Naive thymus-derived CD8-positive, alpha-beta T cell (primary cell): ENCODE results near the gene DEFB123. TPM values are rescaled to one million over a fixed set of nuclear protein-coding genes. Genes with fewer than 3 reads are reported as not detected.
"Not testable (repeated sequence)": the region's sequence is repeated elsewhere in the genome, so short reads cannot be mapped to it uniquely, and the experiment has no call there.

Experiments used
- ATAC-seq, 2 donors: fragments of 150-1000 bp; cut with Tn5 transposase in 1 of 2; sonication (Bioruptor Pico), chemical (Tn5 transposase) in 1 of 2; 1 replicate in 1 of 2; 2 replicates in 1 of 2; pipeline ENCODE4 v1.10.0; 2021; ENCODE audit warnings: mild to moderate bottlenecking in 2 of 2, moderate library complexity in 2 of 2
- POLR2A ChIA-PET: fragments of 350-600 bp; sonication (Branson Sonifier 250); formaldehyde crosslinking; loops from one replicate; lab custom pipeline; 2021; ENCODE audit warnings: antibody characterized with exemption; lab: Charles Lee
- DNase-seq, 10 donors: peaks; one replicate each; pipeline versions ENCODE4 v3.0.0 to v3.0.0-alpha.2; 2020 to 2022
- H3K27ac Mint-ChIP-seq, 10 donors: one replicate each; pipeline ENCODE4 v1.8.0; 2020 to 2022; ENCODE audit warnings: mild to moderate bottlenecking in 10 of 10, mixed read lengths in 10 of 10, moderate library complexity in 4 of 10, inconsistent platforms in 1 of 10
- H3K27me3 Mint-ChIP-seq, 5 donors: one replicate each; pipeline ENCODE4 v1.8.0; 2021 to 2022; ENCODE audit warnings: mixed read lengths in 5 of 5
- H3K36me3 Mint-ChIP-seq, 3 donors: one replicate each; pipeline ENCODE4 v1.8.0; 2020 to 2022; ENCODE audit warnings: mixed read lengths in 3 of 3, mild to moderate bottlenecking in 2 of 3, inconsistent platforms in 1 of 3
- H3K4me1 Mint-ChIP-seq, 4 donors: one replicate each; pipeline ENCODE4 v1.8.0; 2021 to 2022; ENCODE audit warnings: mixed read lengths in 4 of 4
- H3K4me3 Mint-ChIP-seq, 10 donors: one replicate each; pipeline ENCODE4 v1.8.0; 2020 to 2022; ENCODE audit warnings: mild to moderate bottlenecking in 10 of 10, mixed read lengths in 10 of 10, moderate library complexity in 6 of 10, inconsistent platforms in 1 of 10
- H3K9me3 Mint-ChIP-seq, 9 donors: one replicate each; pipeline ENCODE4 v1.8.0; 2020 to 2022; ENCODE audit warnings: mixed read lengths in 9 of 9, mild to moderate bottlenecking in 3 of 9, inconsistent platforms in 1 of 9, moderate library complexity in 1 of 9
- polyA plus RNA-seq, 3 donors: library from polyadenylated mRNA; unstranded; fragments of 300-500 nt; fragmentation: Illumina TruSeq; gene quantifications; one replicate each; pipeline ENCODE4 v1.2.3, GENCODE V29; 2021
- total RNA-seq, 8 experiments: library from RNA in 2 of 8; stranded (reverse) in 2 of 8; gene quantifications; one replicate each; pipeline ENCODE4 v1.2.3 and lab custom pipeline; 2021 to 2026

The DEFB123 gene
- total and polyA plus RNA-seq, 5 experiments from 2014 or later, result not detected

- H3K36me3 Mint-ChIP-seq, result no peaks in the 10 kb centered on the region
- H3K4me1 Mint-ChIP-seq, result peaks cover 0 to 1% (median 0%) of the 10 kb centered on the region in 4 donors
- no peak for ATAC-seq
- POLR2A ChIA-PET, result no interaction called here
- H3K27me3 Mint-ChIP-seq, result peaks cover 3 to 16% (median 10%) of the 10 kb centered on the region in 5 donors
- H3K27ac Mint-ChIP-seq, result no peak overlapping the region
- DNase-seq, result no peak
- H3K9me3 Mint-ChIP-seq, result peaks cover 0 to 5% (median 0%) of the 10 kb centered on the region in 9 donors
- no peak overlapping the region for H3K4me3 Mint-ChIP-seq
These were observed 5.8 kb downstream of the DEFB123 start for GRCh38 chr20:31446084-31446819.

DNA sequence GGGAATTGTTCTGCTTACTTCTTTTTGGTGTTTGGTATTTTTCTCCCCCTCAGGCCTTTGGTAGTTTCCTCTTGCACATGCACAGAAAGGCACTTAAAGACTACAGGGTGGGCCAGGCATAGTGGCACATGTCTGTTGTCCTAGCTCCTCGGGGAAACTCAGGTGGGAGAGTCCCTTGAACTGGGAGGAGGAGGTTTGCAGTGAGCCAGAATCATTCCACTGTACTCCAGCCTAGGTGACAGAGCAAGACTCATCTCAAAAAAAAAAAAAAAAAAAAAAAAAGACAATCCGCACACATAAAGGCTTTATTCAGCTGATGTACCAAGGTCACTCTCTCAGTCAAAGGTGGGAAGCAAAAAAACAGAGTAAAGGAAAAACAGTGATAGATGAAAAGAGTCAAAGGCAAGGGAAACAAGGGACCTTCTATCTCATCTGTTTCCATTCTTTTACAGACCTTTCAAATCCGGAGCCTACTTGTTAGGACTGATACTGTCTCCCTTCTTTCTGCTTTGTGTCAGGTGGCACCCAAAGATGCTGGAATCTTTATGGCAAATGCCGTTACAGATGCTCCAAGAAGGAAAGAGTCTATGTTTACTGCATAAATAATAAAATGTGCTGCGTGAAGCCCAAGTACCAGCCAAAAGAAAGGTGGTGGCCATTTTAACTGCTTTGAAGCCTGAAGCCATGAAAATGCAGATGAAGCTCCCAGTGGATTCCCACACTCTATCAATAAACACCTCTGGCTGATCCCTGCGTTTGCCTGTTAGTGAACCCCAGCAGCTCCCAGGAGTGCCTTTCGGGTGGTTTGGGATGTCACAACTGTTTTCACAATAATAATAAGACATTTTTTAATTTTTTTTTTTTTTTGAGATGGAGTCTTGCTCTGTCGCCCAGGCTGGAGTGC is 9.3 kb downstream of the DEFB123 start:
- peaks cover 0 to 1% (median 0%) of the 10 kb centered on the region in 4 donors for H3K4me1 Mint-ChIP-seq
- H3K36me3 Mint-ChIP-seq, result no peaks in the 10 kb centered on the region
- peak overlapping the region in 1 of 10 donors; percentile 64 for H3K27ac Mint-ChIP-seq
- ATAC-seq (no peak), DNase-seq (no peak)
- POLR2A ChIA-PET, result no interaction called here
- H3K4me3 Mint-ChIP-seq, result no peak overlapping the region
- peaks cover 0 to 14% (median 11%) of the 10 kb centered on the region in 5 donors for H3K27me3 Mint-ChIP-seq
- H3K9me3 Mint-ChIP-seq, result peaks cover 0 to 5% (median 0%) of the 10 kb centered on the region in 9 donors

- Mint-ChIP-seq H3K4me1 (peaks cover 0 to 1% (median 0%) of the 10 kb centered on the region in 4 donors), H3K4me3 (no peak overlapping the region), H3K27me3 (peaks cover 9 to 19% (median 14%) of the 10 kb centered on the region in 5 donors), H3K36me3 (no peaks in the 10 kb centered on the region), H3K27ac (peak overlapping the region in 1 of 10 donors; percentile 57), H3K9me3 (peaks cover 0 to 5% (median 0%) of the 10 kb centered on the region in 9 donors)
- ATAC-seq, result no peak
- DNase-seq, result no peak
- POLR2A ChIA-PET, result no interaction called here
These were observed 12.1 kb downstream of the DEFB123 start for GRCh38 chr20:31452575-31452974.

DNA sequence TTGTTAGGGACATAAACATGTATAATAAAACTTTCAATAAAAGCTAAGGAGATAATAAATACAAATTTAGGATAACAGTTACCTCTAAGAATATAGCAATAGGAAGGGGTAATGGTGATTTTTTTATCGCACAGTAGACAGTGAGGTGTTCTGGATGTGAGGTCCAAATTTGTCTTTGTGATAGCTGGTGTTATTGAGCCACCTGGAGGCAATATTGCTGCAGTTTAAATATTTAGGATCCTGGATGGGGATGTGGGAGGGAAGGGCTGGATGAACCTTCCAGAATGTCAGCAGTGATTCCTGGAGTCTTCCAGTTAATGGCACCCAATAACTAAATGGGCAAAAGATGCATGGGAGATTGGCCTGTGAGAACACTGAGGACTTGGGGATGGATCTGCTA is 13.9 kb downstream of the DEFB123 start:
- ATAC-seq (no peak), DNase-seq (no peak)
- Mint-ChIP-seq H3K4me3 (no peak overlapping the region), H3K36me3 (no peaks in the 10 kb centered on the region), H3K4me1 (no peaks in the 10 kb centered on the region), H3K27me3 (peaks cover 7 to 23% (median 13%) of the 10 kb centered on the region in 5 donors), H3K27ac (no peak overlapping the region), H3K9me3 (peaks cover 0 to 1% (median 0%) of the 10 kb centered on the region in 9 donors)
- POLR2A ChIA-PET, result no interaction called here

GRCh38 chr20:31470946-31471345 is 30.5 kb downstream of the DEFB123 start:
- POLR2A ChIA-PET, H3K36me3 Mint-ChIP-seq, DNase-seq, H3K27ac Mint-ChIP-seq, ATAC-seq, H3K9me3 Mint-ChIP-seq, H3K4me3 Mint-ChIP-seq: not testable (repeated sequence)
- H3K27me3 Mint-ChIP-seq, result peaks cover 16 to 53% (median 18%) of the 10 kb centered on the region in 5 donors
- peaks cover 0 to 11% (median 3%) of the 10 kb centered on the region in 4 donors for H3K4me1 Mint-ChIP-seq

GRCh38 chr20:31472395-31473330 is 32.2 kb downstream of the DEFB123 start:
- Mint-ChIP-seq H3K27me3 (peaks cover 22 to 60% (median 31%) of the 10 kb centered on the region in 5 donors), H3K36me3 (peaks cover 0 to 5% (median 2%) of the 10 kb centered on the region in 3 donors), H3K4me3 (no peak overlapping the region), H3K27ac (no peak overlapping the region), H3K4me1 (peaks cover 0 to 11% (median 4%) of the 10 kb centered on the region in 4 donors), H3K9me3 (peaks cover 0 to 5% (median 3%) of the 10 kb centered on the region in 9 donors)
- POLR2A ChIA-PET, result no interaction called here
- DNase-seq (no peak), ATAC-seq (no peak)

GRCh38 chr20:31473331-31474096 is 33.1 kb downstream of the DEFB123 start:
- Mint-ChIP-seq H3K4me3 (no peak overlapping the region), H3K4me1 (peaks cover 0 to 11% (median 4%) of the 10 kb centered on the region in 4 donors), H3K27ac (no peak overlapping the region), H3K36me3 (peaks cover 0 to 5% (median 2%) of the 10 kb centered on the region in 3 donors), H3K27me3 (peaks cover 22 to 60% (median 38%) of the 10 kb centered on the region in 5 donors), H3K9me3 (peaks cover 0 to 5% (median 3%) of the 10 kb centered on the region in 9 donors)
- DNase-seq (no peak), ATAC-seq (no peak)
- POLR2A ChIA-PET, result no interaction called here

DNA sequence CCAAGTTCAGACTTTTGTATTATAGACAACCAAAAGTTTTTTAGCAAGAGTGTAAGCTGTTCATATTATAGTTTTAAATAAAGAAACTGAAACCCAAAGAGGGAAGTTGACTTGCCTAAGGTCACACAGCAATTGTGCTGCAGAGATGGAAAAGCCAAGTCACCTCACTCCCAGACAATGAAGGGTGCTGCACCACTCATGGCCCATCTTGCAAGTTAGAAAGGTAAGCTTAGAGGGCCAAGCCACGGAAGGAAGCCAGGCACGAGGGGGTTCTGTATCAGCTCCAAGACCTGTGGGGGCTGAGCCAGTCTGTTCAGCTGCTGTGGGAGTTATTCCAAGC is 33.6 kb downstream of the DEFB123 start:
- ATAC-seq (no peak), DNase-seq (no peak)
- peaks cover 0 to 11% (median 4%) of the 10 kb centered on the region in 4 donors for H3K4me1 Mint-ChIP-seq
- H3K36me3 Mint-ChIP-seq, result peaks cover 0 to 5% (median 2%) of the 10 kb centered on the region in 3 donors
- H3K4me3 Mint-ChIP-seq, result peak overlapping the region in 2 of 10 donors; percentile 18 to 48
- H3K27ac Mint-ChIP-seq, result no peak overlapping the region
- peaks cover 0 to 5% (median 3%) of the 10 kb centered on the region in 9 donors for H3K9me3 Mint-ChIP-seq
- POLR2A ChIA-PET, result no interaction called here
- H3K27me3 Mint-ChIP-seq, result peaks cover 22 to 63% (median 38%) of the 10 kb centered on the region in 5 donors

DNA sequence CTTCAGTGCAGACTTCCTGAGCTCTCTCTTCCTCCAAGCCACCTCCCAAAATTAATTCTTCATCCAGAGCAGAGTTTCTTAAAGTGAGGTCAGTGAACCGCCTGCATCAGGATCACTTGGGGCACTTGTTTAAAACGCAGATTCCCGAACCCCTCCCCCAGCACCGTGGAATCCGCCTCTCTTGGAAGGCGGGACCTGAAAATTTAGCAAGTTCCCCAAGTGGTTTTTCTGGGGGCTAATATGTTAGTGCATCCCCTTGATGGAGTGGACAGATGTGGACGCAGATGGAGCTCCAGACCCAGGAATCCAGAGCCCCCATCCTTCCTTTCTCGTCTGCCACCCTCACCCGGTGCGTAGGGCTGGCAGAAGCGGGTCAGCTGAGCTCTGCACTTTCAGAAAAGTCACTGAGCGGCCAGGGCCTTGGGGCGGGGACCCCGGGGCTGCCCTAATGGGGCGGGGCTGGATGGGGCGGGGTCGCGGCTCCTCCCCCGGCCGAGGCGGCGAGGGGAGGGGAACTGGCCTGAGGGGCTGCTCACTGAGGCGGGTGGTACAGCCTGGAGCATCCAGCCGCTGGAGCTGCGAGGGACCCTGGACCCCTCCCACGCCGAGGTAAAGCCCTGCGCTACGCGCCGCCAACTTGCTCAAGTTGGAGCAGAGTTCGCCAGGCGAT is 34.5 kb downstream of the DEFB123 start, which contains the start of the genes DEFB124 and REM1:
Gene DEFB124, minus strand, starts transcription at position 370 of the 670 bp plus-strand sequence. CDS start 2,114 bp downstream, outside the sequence.
Gene REM1, plus strand, starts transcription at position 531 of the 670 bp plus-strand sequence. CDS start 1,158 bp downstream, outside the sequence.
- Mint-ChIP-seq H3K4me3 (peak within 1 kb of the TSS in 7 of 10 donors; percentile 7 to 48 (median 24)), H3K27ac (peak within 1 kb of the TSS in 1 of 10 donors; percentile 17), H3K9me3 (peaks cover 0 to 5% (median 3%) of the 10 kb centered on the region in 9 donors), H3K27me3 (peaks cover 22 to 68% (median 42%) of the 10 kb centered on the region in 5 donors), H3K4me1 (peaks cover 0 to 11% (median 4%) of the 10 kb centered on the region in 4 donors), H3K36me3 (peaks cover 0 to 5% (median 2%) of the 10 kb centered on the region in 3 donors)
- DNase-seq (no peak), ATAC-seq (no peak)
- POLR2A ChIA-PET, result no interaction called here

DNA sequence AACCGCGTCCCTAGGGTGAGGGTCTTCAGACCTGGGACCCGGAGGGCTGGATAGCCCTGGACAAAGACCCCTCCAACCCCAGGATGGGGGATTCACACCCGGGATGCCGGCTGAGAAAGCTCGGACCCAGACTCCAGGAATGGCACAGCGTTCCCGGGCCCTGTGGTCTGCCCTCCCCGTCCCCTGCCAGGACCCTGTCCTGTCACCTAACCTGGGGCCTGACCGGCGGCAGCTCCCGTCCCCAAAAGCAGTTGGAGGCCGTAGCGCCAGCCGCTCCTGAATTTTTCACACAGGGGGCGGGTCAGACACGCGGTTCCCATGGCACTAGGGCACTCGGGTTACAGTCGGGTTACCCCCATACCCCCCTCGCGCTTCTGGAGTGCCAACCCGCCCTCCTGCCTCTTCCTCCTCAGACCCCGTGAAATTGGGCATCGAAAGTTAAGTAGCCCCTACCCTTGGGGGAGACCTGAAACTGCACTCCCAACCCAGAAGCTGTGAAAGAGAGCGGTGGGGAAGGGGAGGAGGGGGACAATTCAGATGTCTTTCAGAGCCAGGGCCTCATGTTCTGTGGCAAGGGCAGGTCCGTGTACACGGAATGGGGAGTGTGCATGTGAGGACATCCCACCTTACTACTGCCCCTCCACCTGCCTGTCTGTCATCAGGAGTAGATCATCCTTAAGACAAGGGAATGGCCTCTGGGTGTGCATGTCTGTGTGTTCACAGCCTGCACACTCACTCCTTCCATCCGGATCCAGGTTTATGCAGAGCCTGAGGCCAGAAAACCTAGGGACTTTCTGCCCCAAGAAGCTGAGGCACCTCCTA is 35.3 kb downstream of the DEFB123 start:
- Mint-ChIP-seq H3K27me3 (peaks cover 22 to 68% (median 42%) of the 10 kb centered on the region in 5 donors), H3K27ac (no peak overlapping the region), H3K36me3 (peaks cover 0 to 5% (median 2%) of the 10 kb centered on the region in 3 donors), H3K9me3 (peaks cover 0 to 5% (median 3%) of the 10 kb centered on the region in 9 donors), H3K4me3 (no peak overlapping the region), H3K4me1 (peaks cover 0 to 11% (median 4%) of the 10 kb centered on the region in 4 donors)
- ATAC-seq (no peak), DNase-seq (no peak)
- POLR2A ChIA-PET, result no interaction called here
